ENCODE results near the gene TMEFF2.
A peak's percentile ranks its signal among the peaks of the same experiment; 100 is the strongest.

TMEFF2 gene

GRCh38 chr2:192194866-192195547, at the start of gene TMEFF2:
Gene TMEFF2, minus strand, starts transcription at chr2:192194933. Its CDS starts 409 bp downstream, at chr2:192194524.
- peak; percentile 5 for DNase-seq (ENCODE audit: low spot score)

GRCh38 chr2:192243488-192243887, 48.8 kb upstream of the TMEFF2 start:
- no peak for DNase-seq (ENCODE audit: low spot score)

- no peak for DNase-seq (ENCODE audit: low spot score)
Measured at GRCh38 chr2:192236136-192236535, 41.4 kb upstream of the TMEFF2 start.

GRCh38 chr2:192230889-192231453, 36.2 kb upstream of the TMEFF2 start:
- no peak for DNase-seq (ENCODE audit: low spot score)

- no peak for DNase-seq (ENCODE audit: low spot score)
Measured at GRCh38 chr2:192228685-192229084, 34.0 kb upstream of the TMEFF2 start.

- DNase-seq (ENCODE audit: low spot score), result no peak
Measured at GRCh38 chr2:192218970-192219369, 24.2 kb upstream of the TMEFF2 start.

- DNase-seq (ENCODE audit: low spot score), result no peak
Measured at GRCh38 chr2:192218377-192218776, 23.6 kb upstream of the TMEFF2 start.

- no peak for DNase-seq (ENCODE audit: low spot score)
Measured at GRCh38 chr2:192216336-192216735, 21.6 kb upstream of the TMEFF2 start.

GRCh38 chr2:192215096-192215877, 20.6 kb upstream of the TMEFF2 start:
- DNase-seq (ENCODE audit: low spot score), result no peak

GRCh38 chr2:192208848-192209247, 14.1 kb upstream of the TMEFF2 start:
- no peak for DNase-seq (ENCODE audit: low spot score)

GRCh38 chr2:192206399-192206798, 11.7 kb upstream of the TMEFF2 start:
- DNase-seq (ENCODE audit: low spot score), result no peak

GRCh38 chr2:192203876-192204275, 9.1 kb upstream of the TMEFF2 start:
- DNase-seq (ENCODE audit: low spot score), result no peak

GRCh38 chr2:192202373-192202772, 7.6 kb upstream of the TMEFF2 start:
- no peak for DNase-seq (ENCODE audit: low spot score)

- DNase-seq (ENCODE audit: low spot score), result no peak
Measured at GRCh38 chr2:192201116-192201515, 6.4 kb upstream of the TMEFF2 start.

GRCh38 chr2:192197357-192197756, 2.6 kb upstream of the TMEFF2 start:
- DNase-seq (ENCODE audit: low spot score), result no peak

GRCh38 chr2:192196421-192197194, 1.9 kb upstream of the TMEFF2 start:
- no peak for DNase-seq (ENCODE audit: low spot score)

GRCh38 chr2:192195548-192196418, 1.1 kb upstream of the TMEFF2 start:
- no peak for DNase-seq (ENCODE audit: low spot score)

GRCh38 chr2:192194265-192194865, 368 bp downstream of the TMEFF2 start:
- DNase-seq (ENCODE audit: low spot score), result no peak

- no peak for DNase-seq (ENCODE audit: low spot score)
Measured at GRCh38 chr2:192190474-192190873, 4.3 kb downstream of the TMEFF2 start.

- no peak for DNase-seq (ENCODE audit: low spot score)
Measured at GRCh38 chr2:192186806-192187205, 7.9 kb downstream of the TMEFF2 start.

- DNase-seq (ENCODE audit: low spot score), result no peak
Measured at GRCh38 chr2:192184349-192184748, 10.4 kb downstream of the TMEFF2 start.
